OCI-LY1 (cell line): ENCODE data around the gene SLC24A5.

ENCODE experiments used
- EZH2 ChIP-seq: fragments of 200-600 bp; sonication (generic), shearing (Covaris generic); IDR thresholded peaks from 2 replicates; pipeline ENCODE4 v1.8.0; 2017; ENCODE audit warnings: borderline replicate concordance, mixed run types, mild to moderate bottlenecking, antibody characterized with exemption, low read length, moderate library complexity, mixed read lengths
- TF ChIP-seq, protein P1 (sequence below): fragments of 200-600 bp; sonication (generic), shearing (Covaris generic); IDR thresholded peaks from 2 replicates; pipeline ENCODE4 v1.5.1; 2017; ENCODE audit warnings: mild to moderate bottlenecking, antibody characterized with exemption, low read length, moderate library complexity, mixed read lengths

DNA sequence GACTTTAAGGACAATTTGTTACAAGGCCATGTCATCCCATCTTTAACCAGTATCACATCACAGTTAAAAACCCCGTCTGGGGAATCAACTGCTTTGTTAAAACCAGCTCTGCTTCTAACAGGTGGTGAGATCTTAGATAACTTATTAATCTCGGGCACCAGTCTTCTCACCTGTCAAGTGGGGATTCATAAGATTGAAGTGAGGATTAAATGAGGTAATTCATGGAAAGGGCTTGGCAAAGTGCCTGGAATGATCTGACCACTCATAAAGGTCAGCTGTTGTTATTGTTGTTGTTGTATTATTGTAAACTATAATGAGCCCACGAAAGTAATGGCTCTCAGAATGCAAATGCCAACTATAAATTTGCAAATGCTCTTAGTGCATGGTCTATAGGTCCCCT, 30.1 kb upstream of the SLC24A5 start:
- TF ChIP-seq, protein P1, sequence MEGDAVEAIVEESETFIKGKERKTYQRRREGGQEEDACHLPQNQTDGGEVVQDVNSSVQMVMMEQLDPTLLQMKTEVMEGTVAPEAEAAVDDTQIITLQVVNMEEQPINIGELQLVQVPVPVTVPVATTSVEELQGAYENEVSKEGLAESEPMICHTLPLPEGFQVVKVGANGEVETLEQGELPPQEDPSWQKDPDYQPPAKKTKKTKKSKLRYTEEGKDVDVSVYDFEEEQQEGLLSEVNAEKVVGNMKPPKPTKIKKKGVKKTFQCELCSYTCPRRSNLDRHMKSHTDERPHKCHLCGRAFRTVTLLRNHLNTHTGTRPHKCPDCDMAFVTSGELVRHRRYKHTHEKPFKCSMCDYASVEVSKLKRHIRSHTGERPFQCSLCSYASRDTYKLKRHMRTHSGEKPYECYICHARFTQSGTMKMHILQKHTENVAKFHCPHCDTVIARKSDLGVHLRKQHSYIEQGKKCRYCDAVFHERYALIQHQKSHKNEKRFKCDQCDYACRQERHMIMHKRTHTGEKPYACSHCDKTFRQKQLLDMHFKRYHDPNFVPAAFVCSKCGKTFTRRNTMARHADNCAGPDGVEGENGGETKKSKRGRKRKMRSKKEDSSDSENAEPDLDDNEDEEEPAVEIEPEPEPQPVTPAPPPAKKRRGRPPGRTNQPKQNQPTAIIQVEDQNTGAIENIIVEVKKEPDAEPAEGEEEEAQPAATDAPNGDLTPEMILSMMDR, result no peak
- TF ChIP-seq EZH2, result no peak
